K562 (cell line): ENCODE data around the gene GPRIN3. TPM values are rescaled to one million over a fixed set of nuclear protein-coding genes. Genes with fewer than 3 reads are reported as not detected.

Experiments used
- JUND ChIP-seq, 2 experiments: IDR thresholded peaks; 2 replicates in 1 of 2; 3 replicates in 1 of 2; pipeline ENCODE4 v1.6.1; 2011; ENCODE audit warnings: borderline replicate concordance in 2 of 2, low read depth in 2 of 2, low read length in 2 of 2, improper control_type of control experiment in 1 of 2, missing biosample characterization in 1 of 2, missing genetic modification characterization in 1 of 2, missing genetic modification reagents in 1 of 2
- MAFF ChIP-seq: IDR thresholded peaks from 2 replicates; pipeline ENCODE4 v1.6.1; 2012; ENCODE audit warnings: low read length, improper control_type of control experiment
- MAFK ChIP-seq: IDR thresholded peaks from 2 replicates; pipeline ENCODE4 v1.6.1; 2011; ENCODE audit warnings: low read length, improper control_type of control experiment
- NCOR1 ChIP-seq: fragments of 450-650 bp; IDR thresholded peaks from 2 replicates; pipeline ENCODE4 v1.6.1; 2016; ENCODE audit warnings: mild to moderate bottlenecking, moderate library complexity
- NFE2 ChIP-seq: IDR thresholded peaks from 2 replicates; pipeline ENCODE4 v1.6.1; 2014; ENCODE audit warnings: antibody characterized with exemption, low read depth
- NUFIP1 ChIP-seq: fragments of 450-650 bp; IDR thresholded peaks from 2 replicates; pipeline ENCODE4 v1.6.1; 2018; ENCODE audit not compliant: partially characterized antibody
- PPARD ChIP-seq: fragments of 250-450 bp; sonication (Bioruptor Pico); IDR thresholded peaks from 2 replicates; pipeline ENCODE4 v1.8.0; 2022; ENCODE audit warnings: inconsistent platforms, mild to moderate bottlenecking, moderate library complexity
- polyA plus RNA-seq, 8 experiments: library from polyadenylated mRNA; depleted of rRNA in 4 of 8; stranded (reverse) in 5 of 8; unstranded in 3 of 8; fragments of >200 nt; fragmentation: Nextera tagmentation in 2 of 8; fragmentation: Illumina TruSeq in 1 of 8; extraction: Ambion mirVana in 2 of 8; extraction: Trizol in 1 of 8; gene quantifications; 2 replicates each; pipeline versions ENCODE4 v1.2.1 to v1.2.3, GENCODE V29; 2011 to 2014; ENCODE audit warnings: inconsistent platforms in 1 of 8, missing spikeins in 1 of 8
- total RNA-seq, 7 experiments: library from RNA; depleted of rRNA in 6 of 7; stranded (reverse); fragments of >200 nt in 6 of 7; fragmentation: Illumina TruSeq in 2 of 7; extraction: Trizol in 2 of 7; gene quantifications; 2 replicates each; pipeline versions ENCODE4 v1.2.1 to v1.2.3, GENCODE V29; 2011 to 2021; ENCODE audit warnings: low replicate concordance in 1 of 7
- TF ChIP-seq, protein P1 (sequence below): fragments of 200-800 bp; sonication (Bioruptor generic); IDR thresholded peaks from 2 replicates; pipeline ENCODE4 v1.6.1; 2017; ENCODE audit warnings: missing genetic modification characterization, missing compliant biosample characterization
- TF ChIP-seq, protein P2 (sequence below), 2 experiments: IDR thresholded peaks in 1 of 2; conservative IDR thresholded peaks in 1 of 2; 2 replicates each; pipeline ENCODE4 v1.6.1; 2016; ENCODE audit warnings: low read depth in 2 of 2, mild to moderate bottlenecking in 1 of 2, missing compliant biosample characterization in 1 of 2, missing genetic modification characterization in 1 of 2, moderate library complexity in 1 of 2
- TF ChIP-seq, protein P3 (sequence below): fragments of 450-650 bp; IDR thresholded peaks from 2 replicates; pipeline ENCODE4 v1.6.1; 2016

GPRIN3 gene
- total and polyA plus RNA-seq, 9 of the 15 experiments (the other 6 are each of a cell fraction or from before 2014, with no cell fraction given), result 0.02 TPM; not detected in 8

DNA sequence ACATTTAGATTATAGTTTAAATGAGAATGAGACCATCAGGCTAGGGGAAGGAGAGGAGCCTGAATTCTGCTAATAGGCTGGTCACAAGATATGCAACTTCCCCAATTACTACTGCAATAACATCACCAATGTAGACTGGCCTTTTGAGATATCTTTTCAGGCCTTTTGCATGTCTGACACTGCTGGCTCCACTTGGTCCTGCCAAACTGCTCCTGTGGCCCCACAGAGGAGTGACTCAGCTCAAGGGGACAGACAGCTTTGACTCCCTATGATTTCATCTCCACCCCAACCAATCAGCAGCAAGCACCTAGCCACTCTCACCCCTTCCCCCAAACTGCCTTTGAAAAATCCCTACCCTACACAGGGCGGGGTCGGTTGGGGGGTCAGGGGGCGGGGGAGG is 22.8 kb downstream of the GPRIN3 start (continued):
- TF ChIP-seq NCOR1 (no peak), NUFIP1 (no peak), MAFF (peak; percentile 16; the same call in 1 of the 2 replicates), NFE2 (peak; percentile 52), JUND (IDR thresholded peaks at IDR 0.05; ENCODE audit: borderline replicate concordance, low read depth, low read length) (0 out of 2 replicates have a peak, but pooled peaks have one; percentile 29), JUND (tag; IDR thresholded peaks at IDR 0.05; ENCODE audit: borderline replicate concordance, low read depth, low read length) (peak; percentile 32; the same call in 1 of the 3 replicates), PPARD (no peak), MAFK (peak; percentile 38; the same call in 1 of the 2 replicates)
- TF ChIP-seq, protein P1, sequence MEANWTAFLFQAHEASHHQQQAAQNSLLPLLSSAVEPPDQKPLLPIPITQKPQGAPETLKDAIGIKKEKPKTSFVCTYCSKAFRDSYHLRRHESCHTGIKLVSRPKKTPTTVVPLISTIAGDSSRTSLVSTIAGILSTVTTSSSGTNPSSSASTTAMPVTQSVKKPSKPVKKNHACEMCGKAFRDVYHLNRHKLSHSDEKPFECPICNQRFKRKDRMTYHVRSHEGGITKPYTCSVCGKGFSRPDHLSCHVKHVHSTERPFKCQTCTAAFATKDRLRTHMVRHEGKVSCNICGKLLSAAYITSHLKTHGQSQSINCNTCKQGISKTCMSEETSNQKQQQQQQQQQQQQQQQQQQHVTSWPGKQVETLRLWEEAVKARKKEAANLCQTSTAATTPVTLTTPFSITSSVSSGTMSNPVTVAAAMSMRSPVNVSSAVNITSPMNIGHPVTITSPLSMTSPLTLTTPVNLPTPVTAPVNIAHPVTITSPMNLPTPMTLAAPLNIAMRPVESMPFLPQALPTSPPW (CRISPR knock-in tag), result peak; percentile 48; the same call in 1 of the 2 replicates
- TF ChIP-seq, protein P2, sequence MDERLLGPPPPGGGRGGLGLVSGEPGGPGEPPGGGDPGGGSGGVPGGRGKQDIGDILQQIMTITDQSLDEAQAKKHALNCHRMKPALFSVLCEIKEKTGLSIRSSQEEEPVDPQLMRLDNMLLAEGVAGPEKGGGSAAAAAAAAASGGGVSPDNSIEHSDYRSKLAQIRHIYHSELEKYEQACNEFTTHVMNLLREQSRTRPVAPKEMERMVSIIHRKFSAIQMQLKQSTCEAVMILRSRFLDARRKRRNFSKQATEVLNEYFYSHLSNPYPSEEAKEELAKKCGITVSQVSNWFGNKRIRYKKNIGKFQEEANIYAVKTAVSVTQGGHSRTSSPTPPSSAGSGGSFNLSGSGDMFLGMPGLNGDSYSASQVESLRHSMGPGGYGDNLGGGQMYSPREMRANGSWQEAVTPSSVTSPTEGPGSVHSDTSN (CRISPR knock-in tag; IDR thresholded peaks at IDR 0.05; ENCODE audit: low read depth), result no peak
- TF ChIP-seq, protein P2 (tag; conservative IDR thresholded peaks at IDR 0.05; ENCODE audit: low read depth), result peak; percentile 34; the same call in 1 of the 2 replicates
- TF ChIP-seq, protein P3, sequence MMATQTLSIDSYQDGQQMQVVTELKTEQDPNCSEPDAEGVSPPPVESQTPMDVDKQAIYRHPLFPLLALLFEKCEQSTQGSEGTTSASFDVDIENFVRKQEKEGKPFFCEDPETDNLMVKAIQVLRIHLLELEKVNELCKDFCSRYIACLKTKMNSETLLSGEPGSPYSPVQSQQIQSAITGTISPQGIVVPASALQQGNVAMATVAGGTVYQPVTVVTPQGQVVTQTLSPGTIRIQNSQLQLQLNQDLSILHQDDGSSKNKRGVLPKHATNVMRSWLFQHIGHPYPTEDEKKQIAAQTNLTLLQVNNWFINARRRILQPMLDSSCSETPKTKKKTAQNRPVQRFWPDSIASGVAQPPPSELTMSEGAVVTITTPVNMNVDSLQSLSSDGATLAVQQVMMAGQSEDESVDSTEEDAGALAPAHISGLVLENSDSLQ, result peak; percentile 58; the same call in 1 of the 2 replicates
